ENCODE results near the gene AIMP1.
"Not testable (repeated sequence)": the region's sequence is repeated elsewhere in the genome, so short reads cannot be mapped to it uniquely, and the experiment has no call there.

Gene AIMP1

GRCh38 chr4:106317815-106318214 lies 1.5 kb downstream of the AIMP1 start:
- Histone ChIP-seq H3K4me1 (ENCODE audit: control insufficient read depth in 1 of 2, insufficient read depth in 1 of 2, low read depth in 1 of 2, low read length in 1 of 2) (peaks cover 19% of the 10 kb centered on the region in 2 experiments), H3K36me3 (peaks cover 8% of the 10 kb centered on the region), H3K9me3 (no peaks in the 10 kb centered on the region), H3K27ac (no peak overlapping the region), H3K4me3 (ENCODE audit: low read depth in 1 of 2, low read length in 1 of 2) (no peak overlapping the region), H3K27me3 (no peaks in the 10 kb centered on the region)
- TF ChIP-seq CTCF (IDR thresholded peaks at IDR 0.05): no peak

- H3K27ac ChIP-seq: no peak overlapping the region
- H3K4me3 ChIP-seq (ENCODE audit: low read depth in 1 of 2, low read length in 1 of 2): no peak overlapping the region
- peaks cover 19% of the 10 kb centered on the region in 2 experiments for H3K4me1 ChIP-seq (ENCODE audit: control insufficient read depth in 1 of 2, insufficient read depth in 1 of 2, low read depth in 1 of 2, low read length in 1 of 2)
- TF ChIP-seq CTCF (IDR thresholded peaks at IDR 0.05): no peak
- H3K36me3 ChIP-seq: peaks cover 8% of the 10 kb centered on the region
- no peaks in the 10 kb centered on the region for H3K27me3 ChIP-seq
- H3K9me3 ChIP-seq: no peaks in the 10 kb centered on the region
Measured at GRCh38 chr4:106318511-106318910, 2.2 kb downstream of the AIMP1 start.

- H3K27me3 ChIP-seq: no peaks in the 10 kb centered on the region
- peaks cover 13% of the 10 kb centered on the region in 2 experiments for H3K4me1 ChIP-seq (ENCODE audit: control insufficient read depth in 1 of 2, insufficient read depth in 1 of 2, low read depth in 1 of 2, low read length in 1 of 2)
- no peak overlapping the region for H3K27ac ChIP-seq
- H3K4me3 ChIP-seq (ENCODE audit: low read depth in 1 of 2, low read length in 1 of 2): no peak overlapping the region
- peaks cover 8% of the 10 kb centered on the region for H3K36me3 ChIP-seq
- no peak for TF ChIP-seq CTCF (IDR thresholded peaks at IDR 0.05)
- no peaks in the 10 kb centered on the region for H3K9me3 ChIP-seq
Measured at GRCh38 chr4:106320235-106320634, 3.9 kb downstream of the AIMP1 start.

GRCh38 chr4:106321168-106321567 lies 4.8 kb downstream of the AIMP1 start:
- not testable (repeated sequence) for H3K4me1 ChIP-seq (ENCODE audit: control insufficient read depth in 1 of 2, insufficient read depth in 1 of 2, low read depth in 1 of 2, low read length in 1 of 2); H3K4me3 ChIP-seq (ENCODE audit: low read depth in 1 of 2, low read length in 1 of 2); H3K9me3 ChIP-seq; H3K27ac ChIP-seq; H3K27me3 ChIP-seq
- peaks cover 13% of the 10 kb centered on the region for H3K36me3 ChIP-seq

- not testable (repeated sequence) for H3K4me1 ChIP-seq (ENCODE audit: control insufficient read depth in 1 of 2, insufficient read depth in 1 of 2, low read depth in 1 of 2, low read length in 1 of 2); H3K9me3 ChIP-seq; H3K27ac ChIP-seq; H3K4me3 ChIP-seq (ENCODE audit: low read depth in 1 of 2, low read length in 1 of 2); H3K27me3 ChIP-seq
- peaks cover 19% of the 10 kb centered on the region for H3K36me3 ChIP-seq
Measured at GRCh38 chr4:106321814-106322213, 5.5 kb downstream of the AIMP1 start.

GRCh38 chr4:106323119-106323518 lies 6.8 kb downstream of the AIMP1 start:
- H3K27ac ChIP-seq: no peak overlapping the region
- no peak overlapping the region for H3K4me3 ChIP-seq (ENCODE audit: low read depth in 1 of 2, low read length in 1 of 2)
- H3K9me3 ChIP-seq: no peaks in the 10 kb centered on the region
- no peaks in the 10 kb centered on the region for H3K27me3 ChIP-seq
- no peak for TF ChIP-seq CTCF (IDR thresholded peaks at IDR 0.05)
- H3K4me1 ChIP-seq (ENCODE audit: control insufficient read depth in 1 of 2, insufficient read depth in 1 of 2, low read depth in 1 of 2, low read length in 1 of 2): no peaks in the 10 kb centered on the region
- peaks cover 32% of the 10 kb centered on the region for H3K36me3 ChIP-seq

GRCh38 chr4:106325800-106326199 lies 9.4 kb downstream of the AIMP1 start:
- TF ChIP-seq CTCF (IDR thresholded peaks at IDR 0.05): no peak
- Histone ChIP-seq H3K4me1 (ENCODE audit: control insufficient read depth in 1 of 2, insufficient read depth in 1 of 2, low read depth in 1 of 2, low read length in 1 of 2) (no peaks in the 10 kb centered on the region), H3K27me3 (no peaks in the 10 kb centered on the region), H3K27ac (no peak overlapping the region), H3K4me3 (ENCODE audit: low read depth in 1 of 2, low read length in 1 of 2) (no peak overlapping the region), H3K36me3 (peaks cover 52% of the 10 kb centered on the region), H3K9me3 (no peaks in the 10 kb centered on the region)
